ENCODE data around the gene ROR1. TPM values are rescaled to one million over a fixed set of nuclear protein-coding genes. Genes with fewer than 3 reads are reported as not detected.

Gene ROR1
- total RNA-seq, 6 experiments from 2014 or later: 7.4 to 9.4 (median 8.9) TPM

DNA sequence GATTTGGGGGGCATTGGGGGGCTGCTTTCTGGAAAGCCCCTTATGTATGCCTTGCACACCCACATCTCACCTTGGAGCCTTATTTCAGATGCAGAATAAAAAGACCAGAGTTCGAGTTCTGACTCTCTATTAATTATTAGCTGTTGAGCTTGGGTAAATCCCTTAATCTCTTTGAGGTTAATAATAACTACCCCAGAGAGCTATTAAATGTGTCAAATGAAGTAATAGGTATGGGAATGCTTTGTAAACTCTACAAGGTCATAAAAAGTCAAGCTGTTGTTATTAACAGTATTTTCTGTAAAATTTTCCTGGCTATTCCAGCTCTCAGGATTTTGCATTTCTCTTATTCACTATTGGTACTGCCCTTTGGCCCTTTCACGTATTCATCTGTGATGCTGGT lies 122.9 kb downstream of the ROR1 start:
- Mint-ChIP-seq H3K36me3 (ENCODE audit: low read depth) (no peaks in the 10 kb centered on the region), H3K4me1 (ENCODE audit: low read depth) (peaks cover 39% of the 10 kb centered on the region), H3K27ac (no peak overlapping the region), H3K4me3 (no peak overlapping the region), H3K9me3 (no peaks in the 10 kb centered on the region), H3K27me3 (ENCODE audit: insufficient read depth) (peaks cover 2% of the 10 kb centered on the region; the same call in 1 of the 2 replicates)
- TF ChIP-seq, protein P1, sequence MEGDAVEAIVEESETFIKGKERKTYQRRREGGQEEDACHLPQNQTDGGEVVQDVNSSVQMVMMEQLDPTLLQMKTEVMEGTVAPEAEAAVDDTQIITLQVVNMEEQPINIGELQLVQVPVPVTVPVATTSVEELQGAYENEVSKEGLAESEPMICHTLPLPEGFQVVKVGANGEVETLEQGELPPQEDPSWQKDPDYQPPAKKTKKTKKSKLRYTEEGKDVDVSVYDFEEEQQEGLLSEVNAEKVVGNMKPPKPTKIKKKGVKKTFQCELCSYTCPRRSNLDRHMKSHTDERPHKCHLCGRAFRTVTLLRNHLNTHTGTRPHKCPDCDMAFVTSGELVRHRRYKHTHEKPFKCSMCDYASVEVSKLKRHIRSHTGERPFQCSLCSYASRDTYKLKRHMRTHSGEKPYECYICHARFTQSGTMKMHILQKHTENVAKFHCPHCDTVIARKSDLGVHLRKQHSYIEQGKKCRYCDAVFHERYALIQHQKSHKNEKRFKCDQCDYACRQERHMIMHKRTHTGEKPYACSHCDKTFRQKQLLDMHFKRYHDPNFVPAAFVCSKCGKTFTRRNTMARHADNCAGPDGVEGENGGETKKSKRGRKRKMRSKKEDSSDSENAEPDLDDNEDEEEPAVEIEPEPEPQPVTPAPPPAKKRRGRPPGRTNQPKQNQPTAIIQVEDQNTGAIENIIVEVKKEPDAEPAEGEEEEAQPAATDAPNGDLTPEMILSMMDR (IDR thresholded peaks at IDR 0.05): no peak
- no peak for DNase-seq

- TF ChIP-seq, protein P1 (IDR thresholded peaks at IDR 0.05): no peak
- Mint-ChIP-seq H3K27me3 (ENCODE audit: insufficient read depth) (peaks cover 2% of the 10 kb centered on the region; the same call in 1 of the 2 replicates), H3K4me1 (ENCODE audit: low read depth) (peaks cover 31% of the 10 kb centered on the region), H3K36me3 (ENCODE audit: low read depth) (no peaks in the 10 kb centered on the region), H3K4me3 (no peak overlapping the region), H3K9me3 (no peaks in the 10 kb centered on the region), H3K27ac (no peak overlapping the region; the same call in 1 of the 2 replicates)
- DNase-seq: no peak
Observed at GRCh38 chr1:63898428-63899196, 124.8 kb downstream of the ROR1 start.

DNA sequence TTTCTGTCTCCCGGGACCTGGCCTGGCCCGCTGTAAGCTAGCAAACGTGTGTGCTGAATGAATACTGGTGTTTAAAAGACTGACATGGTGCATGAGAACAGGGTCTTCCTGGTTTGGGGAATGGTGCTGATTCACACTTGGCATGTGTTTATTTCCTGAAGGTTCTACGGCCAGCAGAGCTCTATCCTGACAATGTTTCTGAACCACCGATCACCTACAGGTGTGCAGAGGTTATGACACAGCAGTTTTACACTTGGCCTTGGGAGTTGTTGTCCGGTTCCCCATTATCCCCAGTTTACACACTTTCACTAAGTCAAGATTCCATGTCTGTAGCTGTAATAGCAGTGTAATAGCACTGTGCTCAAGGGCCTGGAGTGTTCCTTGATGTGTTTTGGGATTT lies 127.3 kb downstream of the ROR1 start:
- Mint-ChIP-seq H3K9me3 (no peaks in the 10 kb centered on the region), H3K36me3 (ENCODE audit: low read depth) (no peaks in the 10 kb centered on the region), H3K27ac (no peak overlapping the region), H3K4me1 (ENCODE audit: low read depth) (peaks cover 20% of the 10 kb centered on the region), H3K27me3 (ENCODE audit: insufficient read depth) (peaks cover 5% of the 10 kb centered on the region), H3K4me3 (no peak overlapping the region)
- TF ChIP-seq, protein P1 (IDR thresholded peaks at IDR 0.05): no peak
- no peak for DNase-seq

DNA sequence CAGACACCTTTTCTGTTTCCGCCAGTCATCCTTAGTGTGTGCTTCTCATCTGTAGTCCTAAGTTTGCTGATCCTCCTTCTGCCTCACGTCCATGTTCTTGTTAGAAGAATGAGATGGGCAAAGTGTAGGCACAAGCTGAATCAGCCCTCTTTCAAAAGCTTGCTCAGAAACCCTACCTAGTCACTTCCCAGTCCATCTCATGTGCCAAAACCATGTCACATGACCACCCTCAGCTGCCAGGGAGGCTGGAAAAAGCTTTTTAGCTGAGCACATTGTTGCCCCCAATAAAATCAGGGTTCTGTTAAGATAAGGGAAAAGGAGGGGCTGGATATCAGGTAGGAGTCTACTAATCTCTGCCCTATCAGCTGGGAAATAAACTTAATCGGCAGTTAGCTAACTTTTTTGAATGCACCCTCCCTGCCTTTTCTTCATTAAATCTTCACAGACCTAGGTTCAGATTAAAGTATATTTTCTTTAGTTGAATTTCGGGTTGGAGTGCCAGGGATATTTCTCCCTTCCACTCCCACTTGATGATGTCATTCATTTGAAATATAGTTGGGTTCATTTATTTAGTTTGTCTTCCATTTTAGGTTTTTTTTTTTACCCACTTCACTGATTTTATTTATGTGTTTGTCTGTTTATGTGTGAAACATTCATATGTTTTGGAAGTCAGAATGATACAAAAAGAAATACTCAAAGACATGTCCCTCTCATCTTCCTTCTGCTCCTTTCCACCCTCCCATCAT lies 129.2 kb downstream of the ROR1 start:
- H3K4me1 Mint-ChIP-seq (ENCODE audit: low read depth): peaks cover 22% of the 10 kb centered on the region
- H3K4me3 Mint-ChIP-seq: no peak overlapping the region
- H3K27me3 Mint-ChIP-seq (ENCODE audit: insufficient read depth): peaks cover 5% of the 10 kb centered on the region
- H3K9me3 Mint-ChIP-seq: no peaks in the 10 kb centered on the region
- H3K36me3 Mint-ChIP-seq (ENCODE audit: low read depth): no peaks in the 10 kb centered on the region
- no peak for DNase-seq
- TF ChIP-seq, protein P1 (IDR thresholded peaks at IDR 0.05): no peak
- no peak overlapping the region for H3K27ac Mint-ChIP-seq

DNA sequence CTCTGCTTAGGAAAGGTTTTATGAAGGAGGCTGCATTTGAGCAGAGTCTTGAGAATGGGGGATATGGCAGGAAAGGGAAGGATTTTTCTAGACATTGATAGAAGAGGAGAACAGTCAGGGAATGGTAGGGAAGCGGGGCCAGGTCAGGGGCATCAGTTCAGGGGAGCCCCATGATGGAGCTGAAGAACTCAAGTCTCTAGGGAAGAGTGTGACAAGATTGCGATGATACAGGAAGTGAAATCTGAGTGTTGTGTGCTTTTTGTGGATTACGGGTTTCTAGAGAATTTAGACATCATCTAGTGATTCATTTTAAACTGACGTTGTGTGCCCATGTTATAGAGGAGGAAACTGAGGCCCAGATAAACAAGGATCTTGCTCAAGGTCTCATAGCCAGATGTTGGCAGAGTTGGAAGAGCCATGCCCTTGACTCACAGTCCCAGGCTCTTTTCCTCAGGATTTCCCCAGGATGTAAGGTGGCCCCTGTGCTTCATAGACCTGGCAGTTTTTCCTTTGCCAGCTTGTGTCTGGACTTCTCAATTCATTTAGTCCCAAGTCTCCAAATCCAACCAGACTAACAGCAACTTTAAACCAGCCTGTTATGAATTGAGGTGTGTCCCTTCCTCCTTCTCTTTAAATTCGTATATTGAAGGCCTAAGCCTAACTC lies 130.3 kb downstream of the ROR1 start:
- Mint-ChIP-seq H3K36me3 (ENCODE audit: low read depth) (no peaks in the 10 kb centered on the region), H3K27ac (no peak overlapping the region)

More for the DNA sequence above, 130.3 kb downstream of the ROR1 start:
- peaks cover 4% of the 10 kb centered on the region for H3K27me3 Mint-ChIP-seq (ENCODE audit: insufficient read depth)
- TF ChIP-seq, protein P1 (IDR thresholded peaks at IDR 0.05): no peak
- H3K4me3 Mint-ChIP-seq: no peak overlapping the region
- DNase-seq: no peak
- H3K4me1 Mint-ChIP-seq (ENCODE audit: low read depth): peaks cover 19% of the 10 kb centered on the region
- H3K9me3 Mint-ChIP-seq: no peaks in the 10 kb centered on the region
